ENCODE results near the gene LATS2.
"Not testable (repeated sequence)": the region's sequence is repeated elsewhere in the genome, so short reads cannot be mapped to it uniquely, and the experiment has no call there.

Gene LATS2

GRCh38 chr13:21075011-21075378, 13.6 kb upstream of the LATS2 start:
- DNase-seq: no peak

- no peak for DNase-seq
These were observed 13.2 kb upstream of the LATS2 start for GRCh38 chr13:21074546-21074945.

- no peak for DNase-seq
These were observed 10.5 kb upstream of the LATS2 start for GRCh38 chr13:21071924-21072323.

- no peak for DNase-seq
These were observed 9.6 kb upstream of the LATS2 start for GRCh38 chr13:21071015-21071414.

- DNase-seq: no peak
These were observed 8.2 kb upstream of the LATS2 start for GRCh38 chr13:21069561-21070004.

- DNase-seq: no peak
These were observed 6.5 kb upstream of the LATS2 start for GRCh38 chr13:21067848-21068247.

- no peak for DNase-seq
These were observed 5.6 kb upstream of the LATS2 start for GRCh38 chr13:21066946-21067345.

GRCh38 chr13:21065686-21066085, 4.3 kb upstream of the LATS2 start:
- no peak for DNase-seq

- DNase-seq: no peak
These were observed 1.6 kb upstream of the LATS2 start for GRCh38 chr13:21063031-21063430.

- no peak for DNase-seq
These were observed 903 bp downstream of the LATS2 start for GRCh38 chr13:21060338-21061028.

- DNase-seq: no peak
These were observed 1.6 kb downstream of the LATS2 start for GRCh38 chr13:21059641-21060337.

GRCh38 chr13:21058361-21058760, 3.0 kb downstream of the LATS2 start:
- no peak for DNase-seq

GRCh38 chr13:21055511-21056045, 5.8 kb downstream of the LATS2 start:
- no peak for DNase-seq

GRCh38 chr13:21055016-21055415, 6.4 kb downstream of the LATS2 start:
- DNase-seq: no peak

- DNase-seq: no peak
These were observed 7.1 kb downstream of the LATS2 start for GRCh38 chr13:21054313-21054712.

- DNase-seq: no peak
These were observed 8.2 kb downstream of the LATS2 start for GRCh38 chr13:21053231-21053630.

GRCh38 chr13:21051675-21052074, 9.7 kb downstream of the LATS2 start:
- no peak for DNase-seq

- DNase-seq: no peak
These were observed 10.8 kb downstream of the LATS2 start for GRCh38 chr13:21050288-21051197.

- DNase-seq: not testable (repeated sequence)
These were observed 11.7 kb downstream of the LATS2 start for GRCh38 chr13:21049731-21050130.

- no peak for DNase-seq
These were observed 12.3 kb downstream of the LATS2 start for GRCh38 chr13:21048901-21049698.

- no peak for DNase-seq
These were observed 13.6 kb downstream of the LATS2 start for GRCh38 chr13:21047591-21048282.

GRCh38 chr13:21047087-21047486, 14.3 kb downstream of the LATS2 start:
- DNase-seq: no peak
